GM12878 (cell line): Measurements from ENCODE around the gene NOP14. TPM values are rescaled to one million over a fixed set of nuclear protein-coding genes. Genes with fewer than 3 reads are reported as not detected.
A peak's percentile ranks its signal among the peaks of the same experiment; 100 is the strongest.

ENCODE experiments used
- BCL11A ChIP-seq: IDR thresholded peaks from 2 replicates; pipeline ENCODE4 v1.6.1; 2011; ENCODE audit warnings: low read depth, low read length
- BMI1 ChIP-seq: fragments of 450-650 bp; IDR thresholded peaks from 2 replicates; pipeline ENCODE4 v1.6.1; 2016; ENCODE audit warnings: mild to moderate bottlenecking, moderate library complexity, borderline replicate concordance
- CBFB ChIP-seq: IDR thresholded peaks from 2 replicates; pipeline ENCODE4 v1.6.1; 2016; ENCODE audit warnings: antibody characterized with exemption, low read depth
- CHD4 ChIP-seq: fragments of 200-600 bp; sonication (generic); IDR thresholded peaks from 2 replicates; pipeline ENCODE4 v1.6.1; 2016; ENCODE audit warnings: mild to moderate bottlenecking
- CREB1 ChIP-seq: IDR thresholded peaks from 2 replicates; pipeline ENCODE4 v1.6.1; 2012; ENCODE audit warnings: low read depth, mild to moderate bottlenecking, inconsistent platforms
- FOXK2 ChIP-seq: fragments of 450-650 bp; IDR thresholded peaks from 2 replicates; pipeline ENCODE4 v1.6.1; 2017; ENCODE audit warnings: mild to moderate bottlenecking, moderate library complexity
- FOXM1 ChIP-seq: IDR thresholded peaks from 2 replicates; pipeline ENCODE4 v1.6.1; 2012; ENCODE audit warnings: low read depth, mild to moderate bottlenecking, inconsistent platforms, low read length, moderate library complexity
- GATAD2B ChIP-seq: fragments of 450-650 bp; conservative IDR thresholded peaks from 2 replicates; pipeline ENCODE4 v1.6.1; 2017; ENCODE audit warnings: low read depth, mild to moderate bottlenecking, moderate library complexity
- HDAC2 ChIP-seq: fragments of 200-600 bp; sonication (generic); IDR thresholded peaks from 2 replicates; pipeline ENCODE4 v1.6.1; 2017
- JUNB ChIP-seq: IDR thresholded peaks from 2 replicates; pipeline ENCODE4 v1.6.1; 2016; ENCODE audit warnings: antibody characterized with exemption, mild to moderate bottlenecking
- MTA2 ChIP-seq: fragments of 450-650 bp; IDR thresholded peaks from 2 replicates; pipeline ENCODE4 v1.6.1; 2016; ENCODE audit warnings: low read depth, mild to moderate bottlenecking, moderate library complexity
- MXI1 ChIP-seq: fragments of 150-350 bp; IDR thresholded peaks from 2 replicates; pipeline ENCODE4 v1.6.1; 2011; ENCODE audit warnings: low read depth, mild to moderate bottlenecking, inconsistent platforms, low read length, improper control_type of control experiment
- NFIC ChIP-seq: IDR thresholded peaks from 2 replicates; pipeline ENCODE4 v1.6.1; 2012; ENCODE audit warnings: low read depth, mild to moderate bottlenecking, inconsistent platforms, low read length, moderate library complexity
- PAX8 ChIP-seq: fragments of 450-650 bp; IDR thresholded peaks from 2 replicates; pipeline ENCODE4 v1.6.1; 2017; ENCODE audit warnings: mild to moderate bottlenecking, moderate library complexity
- POLR2AphosphoS2 ChIP-seq: IDR thresholded peaks from 2 replicates; pipeline ENCODE4 v1.6.1; 2011; ENCODE audit warnings: low read depth, mild to moderate bottlenecking, low read length, improper control_type of control experiment, moderate library complexity
- RB1 ChIP-seq: fragments of 450-650 bp; formaldehyde crosslinking; IDR thresholded peaks from 2 replicates; pipeline ENCODE4 v1.6.1; 2017; ENCODE audit warnings: mild to moderate bottlenecking, borderline replicate concordance
- SIX5 ChIP-seq: IDR thresholded peaks from 2 replicates; pipeline ENCODE4 v1.6.1; 2011; ENCODE audit warnings: mild to moderate bottlenecking, low read depth, low read length, moderate library complexity; ENCODE audit not compliant: severe bottlenecking
- SMAD5 ChIP-seq: IDR thresholded peaks from 2 replicates; pipeline ENCODE4 v1.6.1; 2016; ENCODE audit warnings: antibody characterized with exemption, low read depth
- SP1 ChIP-seq: IDR thresholded peaks from one replicate; pipeline ENCODE4 v1.6.1; 2011; ENCODE audit warnings: low read depth, low read length
- TCF12 ChIP-seq: IDR thresholded peaks from 2 replicates; pipeline ENCODE4 v1.6.1; 2011; ENCODE audit warnings: low read depth, mild to moderate bottlenecking, low read length
- TCF7 ChIP-seq: IDR thresholded peaks from 2 replicates; pipeline ENCODE4 v1.6.1; 2014; ENCODE audit warnings: antibody characterized with exemption, borderline replicate concordance
- WRNIP1 ChIP-seq: IDR thresholded peaks from 2 replicates; pipeline ENCODE4 v1.6.1; 2011; ENCODE audit warnings: low read depth, low read length, improper control_type of control experiment, borderline replicate concordance
- YBX1 ChIP-seq: fragments of 450-650 bp; IDR thresholded peaks from 2 replicates; pipeline ENCODE4 v1.6.1; 2016; ENCODE audit warnings: antibody characterized with exemption
- polyA plus RNA-seq, 11 experiments: library from polyadenylated mRNA; depleted of rRNA in 4 of 11; unstranded in 6 of 11; stranded (reverse) in 5 of 11; fragments of >200 nt; fragmentation: Nextera tagmentation in 4 of 11; fragmentation: Illumina TruSeq in 1 of 11; extraction: Ambion mirVana in 4 of 11; extraction: Trizol in 1 of 11; gene quantifications; 1 replicate in 1 of 11; 2 replicates in 10 of 11; pipeline versions ENCODE4 v1.2.1 to v1.2.3, GENCODE V29; 2011 to 2016; ENCODE audit warnings: inconsistent platforms in 2 of 11, missing spikeins in 2 of 11, low read depth in 1 of 11
- total RNA-seq, 4 experiments: library from RNA; depleted of rRNA in 3 of 4; stranded (reverse); fragments of >200 nt in 3 of 4; fragmentation: Illumina TruSeq in 1 of 4; extraction: Trizol in 1 of 4; gene quantifications; 2 replicates each; pipeline versions ENCODE4 v1.2.1 to v1.2.3, GENCODE V29; 2013 to 2021
- TF ChIP-seq, protein P1 (sequence below): fragments of 450-650 bp; IDR thresholded peaks from 2 replicates; pipeline ENCODE4 v1.6.1; 2016; ENCODE audit warnings: mild to moderate bottlenecking, moderate library complexity, borderline replicate concordance
- TF ChIP-seq, protein P2 (sequence below): fragments of 450-650 bp; IDR thresholded peaks from 2 replicates; pipeline ENCODE4 v1.6.1; 2017; ENCODE audit warnings: antibody characterized with exemption, mild to moderate bottlenecking, moderate library complexity
- TF ChIP-seq, protein P3 (sequence below): IDR thresholded peaks from 2 replicates; pipeline ENCODE4 v1.6.1; 2012; ENCODE audit warnings: low read depth, low read length, improper control_type of control experiment

Gene NOP14
- total and polyA plus RNA-seq, 10 of the 15 experiments (the other 5 are each of a cell fraction or from before 2014, with no cell fraction given): 13.8 to 80.6 (median 49.7) TPM

DNA sequence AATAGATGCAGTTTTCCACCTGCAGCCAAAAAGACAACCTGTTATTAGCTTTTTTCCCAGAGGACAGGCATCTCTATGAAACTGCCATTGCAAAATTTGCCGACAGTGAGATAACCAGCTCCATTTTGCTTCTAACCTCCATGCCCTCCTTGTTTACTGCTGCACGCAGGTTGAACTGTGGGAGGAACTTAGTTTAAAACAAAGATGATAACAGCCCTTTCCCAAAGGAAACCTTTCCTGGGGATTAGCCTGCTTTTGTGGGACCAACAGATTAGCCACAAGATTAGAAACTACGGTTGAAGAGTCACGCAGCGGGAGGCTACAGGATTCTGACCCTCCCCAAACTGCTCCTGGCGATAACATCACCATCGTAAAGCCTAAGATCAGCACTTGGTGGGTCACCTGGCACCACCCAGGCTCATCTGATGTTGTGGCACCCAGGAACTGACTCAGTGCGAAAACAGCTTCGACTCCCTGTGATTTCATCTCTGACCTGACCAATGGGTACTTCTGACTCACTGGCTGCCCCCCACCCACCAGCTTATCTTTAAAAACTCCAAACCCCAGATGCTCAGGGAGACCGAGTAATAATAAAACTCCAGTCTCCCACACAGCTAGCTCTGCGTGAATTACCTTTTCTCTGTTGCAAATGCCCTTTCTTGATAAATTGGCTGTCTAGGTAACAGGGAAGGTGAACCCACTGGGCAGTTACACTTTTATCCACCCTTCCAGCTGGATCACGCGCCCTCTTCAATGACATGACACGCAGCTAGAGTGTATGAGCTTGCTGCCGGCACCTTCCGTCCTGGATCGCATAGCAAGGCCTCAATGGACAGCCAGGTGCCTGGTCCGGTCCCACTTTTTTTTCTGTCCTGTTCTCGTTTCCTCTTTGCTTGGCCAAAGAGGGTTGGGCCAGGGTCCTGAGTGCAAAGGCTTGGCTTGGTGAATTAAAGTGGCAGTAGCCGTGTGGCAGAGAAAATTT, 27.2 kb downstream of the NOP14 start (continued):
- TF ChIP-seq JUNB: peak; percentile 79
- TF ChIP-seq SP1: no peak
- no peak for TF ChIP-seq HDAC2
- TF ChIP-seq MXI1: no peak
- 0 out of 2 replicates have a peak, but pooled peaks have one; percentile 10 for TF ChIP-seq MTA2
- TF ChIP-seq GATAD2B: no peak
- no peak for TF ChIP-seq TCF7
- TF ChIP-seq CREB1: no peak
- TF ChIP-seq, protein P1, sequence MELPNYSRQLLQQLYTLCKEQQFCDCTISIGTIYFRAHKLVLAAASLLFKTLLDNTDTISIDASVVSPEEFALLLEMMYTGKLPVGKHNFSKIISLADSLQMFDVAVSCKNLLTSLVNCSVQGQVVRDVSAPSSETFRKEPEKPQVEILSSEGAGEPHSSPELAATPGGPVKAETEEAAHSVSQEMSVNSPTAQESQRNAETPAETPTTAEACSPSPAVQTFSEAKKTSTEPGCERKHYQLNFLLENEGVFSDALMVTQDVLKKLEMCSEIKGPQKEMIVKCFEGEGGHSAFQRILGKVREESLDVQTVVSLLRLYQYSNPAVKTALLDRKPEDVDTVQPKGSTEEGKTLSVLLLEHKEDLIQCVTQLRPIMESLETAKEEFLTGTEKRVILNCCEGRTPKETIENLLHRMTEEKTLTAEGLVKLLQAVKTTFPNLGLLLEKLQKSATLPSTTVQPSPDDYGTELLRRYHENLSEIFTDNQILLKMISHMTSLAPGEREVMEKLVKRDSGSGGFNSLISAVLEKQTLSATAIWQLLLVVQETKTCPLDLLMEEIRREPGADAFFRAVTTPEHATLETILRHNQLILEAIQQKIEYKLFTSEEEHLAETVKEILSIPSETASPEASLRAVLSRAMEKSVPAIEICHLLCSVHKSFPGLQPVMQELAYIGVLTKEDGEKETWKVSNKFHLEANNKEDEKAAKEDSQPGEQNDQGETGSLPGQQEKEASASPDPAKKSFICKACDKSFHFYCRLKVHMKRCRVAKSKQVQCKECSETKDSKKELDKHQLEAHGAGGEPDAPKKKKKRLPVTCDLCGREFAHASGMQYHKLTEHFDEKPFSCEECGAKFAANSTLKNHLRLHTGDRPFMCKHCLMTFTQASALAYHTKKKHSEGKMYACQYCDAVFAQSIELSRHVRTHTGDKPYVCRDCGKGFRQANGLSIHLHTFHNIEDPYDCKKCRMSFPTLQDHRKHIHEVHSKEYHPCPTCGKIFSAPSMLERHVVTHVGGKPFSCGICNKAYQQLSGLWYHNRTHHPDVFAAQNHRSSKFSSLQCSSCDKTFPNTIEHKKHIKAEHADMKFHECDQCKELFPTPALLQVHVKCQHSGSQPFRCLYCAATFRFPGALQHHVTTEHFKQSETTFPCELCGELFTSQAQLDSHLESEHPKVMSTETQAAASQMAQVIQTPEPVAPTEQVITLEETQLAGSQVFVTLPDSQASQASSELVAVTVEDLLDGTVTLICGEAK: no peak
- no peak for TF ChIP-seq FOXM1
- no peak for TF ChIP-seq POLR2AphosphoS2
- peak; percentile 10 for TF ChIP-seq SIX5
- no peak for TF ChIP-seq WRNIP1
- no peak for TF ChIP-seq BMI1
- TF ChIP-seq SMAD5: peak; percentile 21; the same call in 1 of the 2 replicates
- no peak for TF ChIP-seq FOXK2
- TF ChIP-seq PAX8: no peak
- TF ChIP-seq BCL11A: peak; percentile 32; the same call in 1 of the 2 replicates
- peak; percentile 58 for TF ChIP-seq TCF12
- TF ChIP-seq, protein P2, sequence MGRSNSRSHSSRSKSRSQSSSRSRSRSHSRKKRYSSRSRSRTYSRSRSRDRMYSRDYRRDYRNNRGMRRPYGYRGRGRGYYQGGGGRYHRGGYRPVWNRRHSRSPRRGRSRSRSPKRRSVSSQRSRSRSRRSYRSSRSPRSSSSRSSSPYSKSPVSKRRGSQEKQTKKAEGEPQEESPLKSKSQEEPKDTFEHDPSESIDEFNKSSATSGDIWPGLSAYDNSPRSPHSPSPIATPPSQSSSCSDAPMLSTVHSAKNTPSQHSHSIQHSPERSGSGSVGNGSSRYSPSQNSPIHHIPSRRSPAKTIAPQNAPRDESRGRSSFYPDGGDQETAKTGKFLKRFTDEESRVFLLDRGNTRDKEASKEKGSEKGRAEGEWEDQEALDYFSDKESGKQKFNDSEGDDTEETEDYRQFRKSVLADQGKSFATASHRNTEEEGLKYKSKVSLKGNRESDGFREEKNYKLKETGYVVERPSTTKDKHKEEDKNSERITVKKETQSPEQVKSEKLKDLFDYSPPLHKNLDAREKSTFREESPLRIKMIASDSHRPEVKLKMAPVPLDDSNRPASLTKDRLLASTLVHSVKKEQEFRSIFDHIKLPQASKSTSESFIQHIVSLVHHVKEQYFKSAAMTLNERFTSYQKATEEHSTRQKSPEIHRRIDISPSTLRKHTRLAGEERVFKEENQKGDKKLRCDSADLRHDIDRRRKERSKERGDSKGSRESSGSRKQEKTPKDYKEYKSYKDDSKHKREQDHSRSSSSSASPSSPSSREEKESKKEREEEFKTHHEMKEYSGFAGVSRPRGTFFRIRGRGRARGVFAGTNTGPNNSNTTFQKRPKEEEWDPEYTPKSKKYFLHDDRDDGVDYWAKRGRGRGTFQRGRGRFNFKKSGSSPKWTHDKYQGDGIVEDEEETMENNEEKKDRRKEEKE: no peak
- TF ChIP-seq, protein P3, sequence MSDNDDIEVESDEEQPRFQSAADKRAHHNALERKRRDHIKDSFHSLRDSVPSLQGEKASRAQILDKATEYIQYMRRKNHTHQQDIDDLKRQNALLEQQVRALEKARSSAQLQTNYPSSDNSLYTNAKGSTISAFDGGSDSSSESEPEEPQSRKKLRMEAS: no peak
- TF ChIP-seq NFIC: no peak
- TF ChIP-seq RB1: no peak
- no peak for TF ChIP-seq YBX1
- TF ChIP-seq CBFB: 0 out of 2 replicates have a peak, but pooled peaks have one; percentile 47
- TF ChIP-seq CHD4: no peak
